Activated CD4-positive, alpha-beta memory T cell treated with anti-CD3 and anti-CD28 coated beads for 36 hours (primary cell): Measurements from ENCODE around the gene HOXD13. TPM values are rescaled to one million over a fixed set of nuclear protein-coding genes. Genes with fewer than 3 reads are reported as not detected.

Experiments used
- CTCF ChIA-PET: fragments of 350-600 bp; sonication (Branson Sonifier 250); formaldehyde crosslinking; loops from one replicate; lab custom pipeline; 2021; ENCODE audit warnings: antibody characterized with exemption, inconsistent platforms; lab: Charles Lee
- POLR2A ChIA-PET: fragments of 350-600 bp; sonication (Branson Sonifier 250); formaldehyde crosslinking; loops from one replicate; lab custom pipeline; 2021; ENCODE audit warnings: antibody characterized with exemption; lab: Charles Lee
- DNase-seq: peaks from one replicate; pipeline ENCODE4 v3.0.0-alpha.2; 2020
- H3K27ac Mint-ChIP-seq: one replicate; pipeline ENCODE4 v1.8.0; 2021; ENCODE audit warnings: mixed read lengths
- H3K27me3 Mint-ChIP-seq: one replicate; pipeline ENCODE4 v1.8.0; 2021; ENCODE audit warnings: mixed read lengths
- H3K36me3 Mint-ChIP-seq: one replicate; pipeline ENCODE4 v1.8.0; 2021; ENCODE audit warnings: mixed read lengths
- H3K4me1 Mint-ChIP-seq: one replicate; pipeline ENCODE4 v1.8.0; 2021; ENCODE audit warnings: low read depth, mixed read lengths
- H3K4me3 Mint-ChIP-seq: one replicate; pipeline ENCODE4 v1.8.0; 2021; ENCODE audit warnings: mild to moderate bottlenecking, mixed read lengths
- H3K9me3 Mint-ChIP-seq: one replicate; pipeline ENCODE4 v1.8.0; 2021; ENCODE audit warnings: mixed read lengths
- intact Hi-C: fragments of 100-400 bp; cut with micrococcal nuclease; formaldehyde crosslinking; loops from one replicate; pipeline ENCODE4 v1.15.1; 2023
- total RNA-seq, 2 experiments: library from RNA; stranded (reverse); gene quantifications; one replicate each; pipeline ENCODE4 v1.2.3, GENCODE V29; 2021

HOXD13 gene
- total RNA-seq, 2 experiments from 2014 or later = not detected

GRCh38 chr2:176135035-176135440, 42.5 kb downstream of the HOXD13 start:
- Mint-ChIP-seq H3K27me3 (peaks cover 82% of the 10 kb centered on the region), H3K4me3 (no peak overlapping the region), H3K27ac (no peak overlapping the region), H3K36me3 (peaks cover 14% of the 10 kb centered on the region), H3K4me1 (peaks cover 26% of the 10 kb centered on the region), H3K9me3 (peaks cover 4% of the 10 kb centered on the region)
- DNase-seq = no peak
- CTCF ChIA-PET = no interaction called here
- POLR2A ChIA-PET = no interaction called here
- intact Hi-C loops = loop anchor here (10.0 kb wide), 1 partner anchor 1800 kb away; the partner anchor contains the start of gene SP9

- H3K27me3 Mint-ChIP-seq = peaks cover 79% of the 10 kb centered on the region
- H3K4me1 Mint-ChIP-seq = peaks cover 26% of the 10 kb centered on the region
- peaks cover 12% of the 10 kb centered on the region for H3K36me3 Mint-ChIP-seq
- no peak for DNase-seq
- H3K4me3 Mint-ChIP-seq = no peak overlapping the region
- no peak overlapping the region for H3K27ac Mint-ChIP-seq
- ChIA-PET POLR2A (no interaction called here), CTCF (interaction anchor here (1.0 to 1.3 kb wide), 2 partner anchors 10 to 320 kb away, joined by 4 to 6 read pairs; no protein-coding TSS in a partner anchor)
- peaks cover 4% of the 10 kb centered on the region for H3K9me3 Mint-ChIP-seq
- intact Hi-C loops = loop anchor here (10.0 kb wide), 1 partner anchor 1802 kb away; the partner anchor contains the start of gene SP9
These were observed 44.1 kb downstream of the HOXD13 start for GRCh38 chr2:176136374-176137251.

- POLR2A ChIA-PET = no interaction called here
- Mint-ChIP-seq H3K36me3 (peaks cover 12% of the 10 kb centered on the region), H3K9me3 (peaks cover 4% of the 10 kb centered on the region), H3K4me3 (no peak overlapping the region), H3K27me3 (peaks cover 82% of the 10 kb centered on the region), H3K4me1 (peaks cover 23% of the 10 kb centered on the region), H3K27ac (no peak overlapping the region)
- no peak for DNase-seq
- intact Hi-C loops = loop anchor here (10.0 kb wide), 1 partner anchor 1802 kb away; the partner anchor contains the start of gene SP9
- CTCF ChIA-PET = interaction anchor here (1.0 to 1.3 kb wide), 2 partner anchors 10 to 320 kb away, joined by 4 to 6 read pairs; no protein-coding TSS in a partner anchor
These were observed 44.7 kb downstream of the HOXD13 start for GRCh38 chr2:176137252-176137580.

GRCh38 chr2:176137906-176138305, 45.4 kb downstream of the HOXD13 start:
- DNase-seq = no peak
- peaks cover 12% of the 10 kb centered on the region for H3K36me3 Mint-ChIP-seq
- H3K27me3 Mint-ChIP-seq = peaks cover 81% of the 10 kb centered on the region
- intact Hi-C loops = loop anchor here (10.0 kb wide), 1 partner anchor 1803 kb away; the partner anchor contains the start of gene SP9
- POLR2A ChIA-PET = no interaction called here
- H3K27ac Mint-ChIP-seq = no peak overlapping the region
- CTCF ChIA-PET = interaction anchor here (3.4 to 10.6 kb wide), 2 partner anchors 11 to 318 kb away, joined by 16 to 108 read pairs; no protein-coding TSS in a partner anchor
- peaks cover 19% of the 10 kb centered on the region for H3K4me1 Mint-ChIP-seq
- H3K9me3 Mint-ChIP-seq = peaks cover 4% of the 10 kb centered on the region
- H3K4me3 Mint-ChIP-seq = no peak overlapping the region

GRCh38 chr2:176138526-176138922, 46.0 kb downstream of the HOXD13 start:
- DNase-seq = no peak
- Mint-ChIP-seq H3K36me3 (peaks cover 12% of the 10 kb centered on the region), H3K27ac (no peak overlapping the region), H3K4me3 (no peak overlapping the region), H3K27me3 (peaks cover 77% of the 10 kb centered on the region), H3K4me1 (peaks cover 19% of the 10 kb centered on the region), H3K9me3 (peaks cover 4% of the 10 kb centered on the region)
- CTCF ChIA-PET = interaction anchor here (3.4 to 10.6 kb wide), 2 partner anchors 11 to 317 kb away, joined by 16 to 108 read pairs; no protein-coding TSS in a partner anchor
- POLR2A ChIA-PET = no interaction called here
- intact Hi-C loops = loop anchor here (10.0 kb wide), 1 partner anchor 1804 kb away; the partner anchor contains the start of gene SP9

GRCh38 chr2:176138923-176139660, 46.6 kb downstream of the HOXD13 start:
- POLR2A ChIA-PET = no interaction called here
- Mint-ChIP-seq H3K4me3 (no peak overlapping the region), H3K27me3 (peaks cover 76% of the 10 kb centered on the region), H3K27ac (no peak overlapping the region), H3K4me1 (peaks cover 19% of the 10 kb centered on the region), H3K36me3 (peaks cover 12% of the 10 kb centered on the region), H3K9me3 (peaks cover 4% of the 10 kb centered on the region)
- no peak for DNase-seq
- intact Hi-C loops = loop anchor here (10.0 kb wide), 1 partner anchor 1804 kb away; the partner anchor contains the start of gene SP9
- CTCF ChIA-PET = interaction anchor here (0.6 to 10.6 kb wide), 9 partner anchors 12 to 513 kb away, joined by 3 to 108 read pairs (median 3); no protein-coding TSS in a partner anchor

GRCh38 chr2:176139661-176140512, 47.4 kb downstream of the HOXD13 start:
- H3K36me3 Mint-ChIP-seq = peaks cover 12% of the 10 kb centered on the region
- ChIA-PET CTCF (interaction anchor here (0.6 to 10.6 kb wide), 23 partner anchors 8 to 1010 kb away, joined by 3 to 108 read pairs (median 4); no protein-coding TSS in a partner anchor), POLR2A (interaction anchor here (0.6 kb wide), 1 partner anchor 673 kb away, joined by 3 read pairs; no protein-coding TSS in a partner anchor)
- H3K9me3 Mint-ChIP-seq = peaks cover 4% of the 10 kb centered on the region
- H3K4me1 Mint-ChIP-seq = peaks cover 19% of the 10 kb centered on the region
- intact Hi-C loops = loop anchor here (1.0 to 10.0 kb wide), 3 partner anchors 315 to 1805 kb away; partner anchors contain the start of gene SP9
- no peak overlapping the region for H3K27ac Mint-ChIP-seq
- H3K4me3 Mint-ChIP-seq = no peak overlapping the region
- peaks cover 75% of the 10 kb centered on the region for H3K27me3 Mint-ChIP-seq
- DNase-seq = no peak

GRCh38 chr2:176140513-176141317, 48.2 kb downstream of the HOXD13 start:
- intact Hi-C loops = loop anchor here (1.0 kb wide), 2 partner anchors 315 to 414 kb away; no protein-coding TSS in a partner anchor
- Mint-ChIP-seq H3K36me3 (peaks cover 8% of the 10 kb centered on the region), H3K27me3 (peaks cover 74% of the 10 kb centered on the region), H3K4me3 (no peak overlapping the region), H3K4me1 (peaks cover 15% of the 10 kb centered on the region), H3K9me3 (peaks cover 4% of the 10 kb centered on the region), H3K27ac (no peak overlapping the region)
- ChIA-PET POLR2A (interaction anchor here (0.6 kb wide), 1 partner anchor 672 kb away, joined by 3 read pairs; no protein-coding TSS in a partner anchor), CTCF (interaction anchor here (0.6 to 10.6 kb wide), 25 partner anchors 9 to 1009 kb away, joined by 3 to 108 read pairs (median 4); no protein-coding TSS in a partner anchor)
- DNase-seq = peak; percentile 75

- no peak for DNase-seq
- H3K4me3 Mint-ChIP-seq = no peak overlapping the region
- H3K4me1 Mint-ChIP-seq = peaks cover 12% of the 10 kb centered on the region
- H3K36me3 Mint-ChIP-seq = peaks cover 8% of the 10 kb centered on the region
- peaks cover 4% of the 10 kb centered on the region for H3K9me3 Mint-ChIP-seq
- CTCF ChIA-PET = interaction anchor here (2.6 to 10.6 kb wide), 2 partner anchors 313 to 412 kb away, joined by 14 to 108 read pairs; no protein-coding TSS in a partner anchor
- POLR2A ChIA-PET = no interaction called here
- peaks cover 79% of the 10 kb centered on the region for H3K27me3 Mint-ChIP-seq
- no peak overlapping the region for H3K27ac Mint-ChIP-seq
- intact Hi-C loops = no loop called here
These were observed 49.8 kb downstream of the HOXD13 start for GRCh38 chr2:176142281-176142680.
